NCI-H146 treated with DMSO at 0.1 percent for 48 hours (cell line): ENCODE measurements around the gene BAIAP2L2.
"Not testable (repeated sequence)": the region's sequence is repeated elsewhere in the genome, so short reads cannot be mapped to it uniquely, and the experiment has no call there.

Experiments
- DNase-seq: peaks from one replicate; lab custom pipeline; 2025; ENCODE audit not compliant: unreplicated experiment; lab: John Stamatoyannopoulos, UW

BAIAP2L2 gene

GRCh38 chr22:38040953-38041759, 69.3 kb downstream of the BAIAP2L2 start:
- DNase-seq = no peak

GRCh38 chr22:38038890-38039812, 71.3 kb downstream of the BAIAP2L2 start:
- DNase-seq = no peak

DNA sequence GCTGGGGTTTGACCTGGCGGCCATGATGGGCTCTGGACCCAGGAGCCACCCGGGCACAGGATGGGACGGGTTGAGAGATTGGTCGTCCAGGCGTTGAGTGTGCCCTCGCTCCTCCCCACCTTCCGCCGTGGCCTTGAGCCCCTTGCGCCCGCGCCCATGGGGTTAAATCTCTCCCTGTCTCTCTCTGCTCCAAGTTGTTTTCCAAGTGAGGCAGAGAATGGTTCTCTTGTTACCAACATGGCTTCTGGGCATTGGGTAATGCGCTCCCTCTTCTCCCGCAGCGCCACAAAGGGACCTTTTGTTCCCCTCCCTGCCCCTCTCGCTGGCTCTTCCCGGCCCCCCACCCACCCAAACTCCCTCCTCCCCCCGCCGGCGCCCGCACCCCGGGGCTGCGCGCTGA, 72.1 kb downstream of the BAIAP2L2 start:
- DNase-seq = no peak

- not testable (repeated sequence) for DNase-seq
Observed at GRCh38 chr22:38037367-38038150, 72.9 kb downstream of the BAIAP2L2 start.

- DNase-seq = no peak
Observed at GRCh38 chr22:38036392-38037062, 74.0 kb downstream of the BAIAP2L2 start.

GRCh38 chr22:38035530-38035885, 75.0 kb downstream of the BAIAP2L2 start:
- DNase-seq = no peak
